Neural cell (in vitro differentiated cells): Measurements from ENCODE around the gene TRPM4.

Experiments
- EP300 ChIP-seq: fragments of 450-650 bp; conservative IDR thresholded peaks from 2 replicates; pipeline ENCODE4 v1.6.1; 2014; ENCODE audit warnings: antibody characterized with exemption, mild to moderate bottlenecking, moderate library complexity; ENCODE audit not compliant: poor library complexity, severe bottlenecking
- EZH2 ChIP-seq: fragments of 200-600, 300-800 bp; shearing (Covaris generic), sonication (generic); IDR thresholded peaks from 2 replicates; pipeline ENCODE4 v1.6.1; 2014; ENCODE audit warnings: antibody characterized with exemption, low read length, borderline replicate concordance, mild to moderate bottlenecking; ENCODE audit not compliant: insufficient read depth, poor library complexity, severe bottlenecking
- MXI1 ChIP-seq: fragments of 450-650 bp; conservative IDR thresholded peaks from 2 replicates; pipeline ENCODE4 v1.6.1; 2014; ENCODE audit warnings: antibody characterized with exemption, mild to moderate bottlenecking; ENCODE audit not compliant: poor library complexity, severe bottlenecking
- POLR2AphosphoS5 ChIP-seq: IDR thresholded peaks from 2 replicates; pipeline ENCODE4 v1.6.1; 2012
- RAD21 ChIP-seq: fragments of 450-650 bp; conservative IDR thresholded peaks from 2 replicates; pipeline ENCODE4 v1.6.1; 2014; ENCODE audit warnings: antibody characterized with exemption, mild to moderate bottlenecking, moderate library complexity
- SMC3 ChIP-seq: fragments of 450-650 bp; conservative IDR thresholded peaks from 2 replicates; pipeline ENCODE4 v1.6.1; 2014; ENCODE audit warnings: antibody characterized with exemption, mild to moderate bottlenecking, moderate library complexity; ENCODE audit not compliant: poor library complexity
- TAF1 ChIP-seq: IDR thresholded peaks from 2 replicates; pipeline ENCODE4 v1.6.1; 2012; ENCODE audit warnings: low read depth
- TF ChIP-seq, protein P1 (sequence below): fragments of 450-650 bp; IDR thresholded peaks from 2 replicates; pipeline ENCODE4 v1.5.1; 2014; ENCODE audit warnings: antibody characterized with exemption, mild to moderate bottlenecking, moderate library complexity; ENCODE audit not compliant: poor library complexity, severe bottlenecking
- TF ChIP-seq, protein P2 (sequence below): IDR thresholded peaks from 2 replicates; pipeline ENCODE4 v1.6.1; 2012; ENCODE audit warnings: borderline replicate concordance

DNA sequence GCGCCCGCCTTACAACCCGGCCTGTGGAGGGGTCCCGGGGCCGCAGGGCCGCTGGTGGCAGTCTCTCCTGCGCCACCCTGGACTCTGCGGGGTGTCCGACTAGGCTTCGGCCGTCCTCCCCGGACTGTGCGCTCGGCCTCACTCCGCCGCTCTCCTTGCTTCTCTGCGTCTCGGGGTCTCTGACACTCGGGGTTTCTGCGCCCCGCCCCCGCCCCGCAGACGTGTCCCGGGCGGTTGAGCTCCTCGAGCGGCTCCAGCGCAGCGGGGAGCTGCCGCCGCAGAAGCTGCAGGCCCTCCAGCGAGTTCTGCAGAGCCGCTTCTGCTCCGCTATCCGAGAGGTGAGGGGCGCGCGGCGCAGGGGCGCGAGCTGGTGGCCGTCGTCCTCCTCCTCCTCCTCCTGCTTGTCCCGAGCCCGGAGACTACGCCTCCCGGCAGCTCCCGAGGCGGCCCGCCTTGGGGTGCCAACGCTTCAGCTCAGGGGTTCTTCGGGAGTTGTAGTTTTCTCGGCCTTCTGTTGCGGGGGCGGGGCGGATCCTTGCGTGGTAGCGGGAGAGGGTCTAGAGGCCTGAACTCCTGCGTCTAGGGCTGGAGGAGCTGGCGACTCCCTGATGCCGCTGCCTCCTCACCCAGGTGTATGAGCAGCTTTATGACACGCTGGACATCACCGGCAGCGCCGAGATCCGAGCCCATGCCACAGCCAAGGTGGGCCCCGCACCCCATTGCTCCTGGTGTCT, 42.8 kb upstream of the TRPM4 start:
- TF ChIP-seq, protein P1, sequence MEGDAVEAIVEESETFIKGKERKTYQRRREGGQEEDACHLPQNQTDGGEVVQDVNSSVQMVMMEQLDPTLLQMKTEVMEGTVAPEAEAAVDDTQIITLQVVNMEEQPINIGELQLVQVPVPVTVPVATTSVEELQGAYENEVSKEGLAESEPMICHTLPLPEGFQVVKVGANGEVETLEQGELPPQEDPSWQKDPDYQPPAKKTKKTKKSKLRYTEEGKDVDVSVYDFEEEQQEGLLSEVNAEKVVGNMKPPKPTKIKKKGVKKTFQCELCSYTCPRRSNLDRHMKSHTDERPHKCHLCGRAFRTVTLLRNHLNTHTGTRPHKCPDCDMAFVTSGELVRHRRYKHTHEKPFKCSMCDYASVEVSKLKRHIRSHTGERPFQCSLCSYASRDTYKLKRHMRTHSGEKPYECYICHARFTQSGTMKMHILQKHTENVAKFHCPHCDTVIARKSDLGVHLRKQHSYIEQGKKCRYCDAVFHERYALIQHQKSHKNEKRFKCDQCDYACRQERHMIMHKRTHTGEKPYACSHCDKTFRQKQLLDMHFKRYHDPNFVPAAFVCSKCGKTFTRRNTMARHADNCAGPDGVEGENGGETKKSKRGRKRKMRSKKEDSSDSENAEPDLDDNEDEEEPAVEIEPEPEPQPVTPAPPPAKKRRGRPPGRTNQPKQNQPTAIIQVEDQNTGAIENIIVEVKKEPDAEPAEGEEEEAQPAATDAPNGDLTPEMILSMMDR, result no peak
- TF ChIP-seq MXI1 (no peak), POLR2AphosphoS5 (peak; percentile 76), RAD21 (no peak), EZH2 (no peak), TAF1 (peak; percentile 43), EP300 (no peak), SMC3 (no peak)
- TF ChIP-seq, protein P2, sequence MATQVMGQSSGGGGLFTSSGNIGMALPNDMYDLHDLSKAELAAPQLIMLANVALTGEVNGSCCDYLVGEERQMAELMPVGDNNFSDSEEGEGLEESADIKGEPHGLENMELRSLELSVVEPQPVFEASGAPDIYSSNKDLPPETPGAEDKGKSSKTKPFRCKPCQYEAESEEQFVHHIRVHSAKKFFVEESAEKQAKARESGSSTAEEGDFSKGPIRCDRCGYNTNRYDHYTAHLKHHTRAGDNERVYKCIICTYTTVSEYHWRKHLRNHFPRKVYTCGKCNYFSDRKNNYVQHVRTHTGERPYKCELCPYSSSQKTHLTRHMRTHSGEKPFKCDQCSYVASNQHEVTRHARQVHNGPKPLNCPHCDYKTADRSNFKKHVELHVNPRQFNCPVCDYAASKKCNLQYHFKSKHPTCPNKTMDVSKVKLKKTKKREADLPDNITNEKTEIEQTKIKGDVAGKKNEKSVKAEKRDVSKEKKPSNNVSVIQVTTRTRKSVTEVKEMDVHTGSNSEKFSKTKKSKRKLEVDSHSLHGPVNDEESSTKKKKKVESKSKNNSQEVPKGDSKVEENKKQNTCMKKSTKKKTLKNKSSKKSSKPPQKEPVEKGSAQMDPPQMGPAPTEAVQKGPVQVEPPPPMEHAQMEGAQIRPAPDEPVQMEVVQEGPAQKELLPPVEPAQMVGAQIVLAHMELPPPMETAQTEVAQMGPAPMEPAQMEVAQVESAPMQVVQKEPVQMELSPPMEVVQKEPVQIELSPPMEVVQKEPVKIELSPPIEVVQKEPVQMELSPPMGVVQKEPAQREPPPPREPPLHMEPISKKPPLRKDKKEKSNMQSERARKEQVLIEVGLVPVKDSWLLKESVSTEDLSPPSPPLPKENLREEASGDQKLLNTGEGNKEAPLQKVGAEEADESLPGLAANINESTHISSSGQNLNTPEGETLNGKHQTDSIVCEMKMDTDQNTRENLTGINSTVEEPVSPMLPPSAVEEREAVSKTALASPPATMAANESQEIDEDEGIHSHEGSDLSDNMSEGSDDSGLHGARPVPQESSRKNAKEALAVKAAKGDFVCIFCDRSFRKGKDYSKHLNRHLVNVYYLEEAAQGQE, result no peak
